Loucy (cell line): Measurements from ENCODE around the gene TM6SF1.

Source experiments
- H2AFZ ChIP-seq: fragments of 200-600 bp; sonication (generic); 2 replicates; pipeline ENCODE4 v1.6.0; 2016; ENCODE audit warnings: antibody characterized with exemption, mild to moderate bottlenecking, low read length, moderate library complexity
- H3F3A ChIP-seq: fragments of 200-600 bp; 2 replicates; pipeline ENCODE4 v1.6.0; 2016; ENCODE audit warnings: antibody characterized with exemption, low read depth, mild to moderate bottlenecking
- H3K27me3 ChIP-seq: fragments of 200-600 bp; sonication (generic); 2 replicates; pipeline ENCODE4 v1.6.1; 2014; ENCODE audit warnings: low read length, mild to moderate bottlenecking; ENCODE audit not compliant: insufficient read depth, poor library complexity, severe bottlenecking
- H3K36me3 ChIP-seq: fragments of 200-600 bp; sonication (generic); 2 replicates; pipeline ENCODE4 v1.6.1; 2016; ENCODE audit warnings: low read length; ENCODE audit not compliant: insufficient read depth
- H3K4me1 ChIP-seq: fragments of 200-600 bp; sonication (generic); 2 replicates; pipeline ENCODE4 v1.5.1; 2014; ENCODE audit warnings: low read length, mild to moderate bottlenecking; ENCODE audit not compliant: insufficient read depth, poor library complexity, severe bottlenecking
- H3K4me2 ChIP-seq: fragments of 200-600 bp; sonication (generic); 2 replicates; pipeline ENCODE4 v1.6.0; 2014; ENCODE audit warnings: antibody characterized with exemption, low read length, low read depth, mild to moderate bottlenecking; ENCODE audit not compliant: poor library complexity, severe bottlenecking
- H3K4me3 ChIP-seq: fragments of 200-600 bp; sonication (generic); 2 replicates; pipeline ENCODE4 v1.5.1; 2014; ENCODE audit warnings: low read length, mild to moderate bottlenecking, mixed read lengths; ENCODE audit not compliant: poor library complexity, severe bottlenecking
- H3K79me2 ChIP-seq: fragments of 200-600 bp; sonication (generic); 2 replicates; pipeline ENCODE4 v1.6.1; 2014; ENCODE audit warnings: low read length; ENCODE audit not compliant: insufficient read depth
- H3K9ac ChIP-seq: fragments of 200-600 bp; sonication (generic); 2 replicates; pipeline ENCODE4 v1.6.0; 2014; ENCODE audit warnings: mild to moderate bottlenecking, low read depth, low read length, moderate library complexity; ENCODE audit not compliant: poor library complexity, severe bottlenecking
- H3K9me2 ChIP-seq: fragments of 200-600 bp; sonication (generic); replicated peaks from 2 replicates; pipeline ENCODE4 v1.6.1; 2016; ENCODE audit warnings: low read depth, low read length, mixed read lengths
- H3K9me3 ChIP-seq: fragments of 200-600 bp; sonication (generic); 2 replicates; pipeline ENCODE4 v1.6.1; 2014; ENCODE audit warnings: mild to moderate bottlenecking, antibody characterized with exemption, low read length, low read depth; ENCODE audit not compliant: insufficient read depth
- H4K20me1 ChIP-seq: fragments of 200-600 bp; sonication (generic); 2 replicates; pipeline ENCODE4 v1.6.0; 2014; ENCODE audit warnings: antibody characterized with exemption, low read length, mild to moderate bottlenecking; ENCODE audit not compliant: insufficient read depth, poor library complexity, severe bottlenecking
- EZH2phosphoT487 ChIP-seq: fragments of 200-600 bp; IDR thresholded peaks from 2 replicates; pipeline ENCODE4 v1.6.1; 2018; ENCODE audit warnings: antibody characterized with exemption, mild to moderate bottlenecking, moderate library complexity, borderline replicate concordance
- TF ChIP-seq, protein P1 (sequence below): fragments of 200-600 bp; sonication (generic); conservative IDR thresholded peaks from 2 replicates; pipeline ENCODE4 v1.5.1; 2014; ENCODE audit warnings: mild to moderate bottlenecking, antibody characterized with exemption, low read length

Gene TM6SF1

DNA sequence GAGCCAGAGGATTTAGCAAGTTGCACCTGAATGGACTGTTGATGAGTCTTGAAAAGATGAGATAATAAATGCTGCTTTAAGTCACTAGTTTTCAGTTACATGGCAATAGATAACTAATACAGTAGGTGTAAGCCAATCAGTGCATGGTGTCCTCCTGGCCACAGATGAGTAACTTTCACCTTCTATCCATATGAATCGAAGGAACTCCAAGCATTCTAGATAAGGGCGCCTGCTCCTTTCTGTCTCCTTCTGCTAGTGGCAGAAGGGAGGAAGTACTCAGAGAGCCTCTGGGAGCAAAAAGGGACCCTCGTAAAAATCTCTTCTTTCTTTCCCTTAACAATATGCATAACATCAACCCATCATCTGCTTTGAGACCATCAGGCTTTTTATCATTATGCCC lies 37.3 kb downstream of the TM6SF1 start:
- H3K4me1 ChIP-seq, result no peaks in the 10 kb centered on the region
- no peak overlapping the region for H3K4me2 ChIP-seq
- no peaks in the 10 kb centered on the region for H3K9me2 ChIP-seq
- H3K9me3 ChIP-seq, result no peaks in the 10 kb centered on the region
- peaks cover 59% of the 10 kb centered on the region; the same call in 1 of the 2 replicates for H3K36me3 ChIP-seq
- no peaks in the 10 kb centered on the region for H3K27me3 ChIP-seq
- no peaks in the 10 kb centered on the region for H3K79me2 ChIP-seq
- TF ChIP-seq, protein P1, sequence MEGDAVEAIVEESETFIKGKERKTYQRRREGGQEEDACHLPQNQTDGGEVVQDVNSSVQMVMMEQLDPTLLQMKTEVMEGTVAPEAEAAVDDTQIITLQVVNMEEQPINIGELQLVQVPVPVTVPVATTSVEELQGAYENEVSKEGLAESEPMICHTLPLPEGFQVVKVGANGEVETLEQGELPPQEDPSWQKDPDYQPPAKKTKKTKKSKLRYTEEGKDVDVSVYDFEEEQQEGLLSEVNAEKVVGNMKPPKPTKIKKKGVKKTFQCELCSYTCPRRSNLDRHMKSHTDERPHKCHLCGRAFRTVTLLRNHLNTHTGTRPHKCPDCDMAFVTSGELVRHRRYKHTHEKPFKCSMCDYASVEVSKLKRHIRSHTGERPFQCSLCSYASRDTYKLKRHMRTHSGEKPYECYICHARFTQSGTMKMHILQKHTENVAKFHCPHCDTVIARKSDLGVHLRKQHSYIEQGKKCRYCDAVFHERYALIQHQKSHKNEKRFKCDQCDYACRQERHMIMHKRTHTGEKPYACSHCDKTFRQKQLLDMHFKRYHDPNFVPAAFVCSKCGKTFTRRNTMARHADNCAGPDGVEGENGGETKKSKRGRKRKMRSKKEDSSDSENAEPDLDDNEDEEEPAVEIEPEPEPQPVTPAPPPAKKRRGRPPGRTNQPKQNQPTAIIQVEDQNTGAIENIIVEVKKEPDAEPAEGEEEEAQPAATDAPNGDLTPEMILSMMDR, result no peak
- no peak for TF ChIP-seq EZH2phosphoT487
- no peak overlapping the region for H3K4me3 ChIP-seq
- H3K9ac ChIP-seq, result no peak overlapping the region
- no peaks in the 10 kb centered on the region for H3F3A ChIP-seq
- H2AFZ ChIP-seq, result no peak overlapping the region
- no peaks in the 10 kb centered on the region for H4K20me1 ChIP-seq

DNA sequence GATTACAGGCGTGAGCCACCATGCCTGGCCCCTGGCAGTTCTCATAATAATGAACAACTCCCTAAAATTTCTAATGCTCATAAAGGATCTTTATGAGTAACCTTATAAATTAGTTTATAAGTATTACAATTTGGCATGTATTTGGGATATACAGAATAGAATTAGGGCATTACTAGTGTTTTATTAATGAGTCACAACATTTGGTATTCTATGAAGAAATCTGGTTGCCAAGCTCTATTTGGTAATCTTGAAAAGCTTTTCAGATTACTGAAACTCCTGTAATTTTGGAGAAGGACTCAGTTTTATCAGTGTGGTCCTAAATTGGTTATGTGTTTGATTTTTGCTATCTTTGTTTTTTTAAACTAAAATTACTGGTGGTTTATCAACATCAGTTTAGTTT lies 45.8 kb downstream of the TM6SF1 start:
- TF ChIP-seq EZH2phosphoT487, result no peak
- TF ChIP-seq, protein P1, result no peak
- H3K4me3 ChIP-seq, result no peak overlapping the region
- no peak overlapping the region for H2AFZ ChIP-seq
- H3K9me3 ChIP-seq, result no peaks in the 10 kb centered on the region
- H3K79me2 ChIP-seq, result no peaks in the 10 kb centered on the region
- no peaks in the 10 kb centered on the region for H3F3A ChIP-seq
- H3K36me3 ChIP-seq, result peaks cover 68% of the 10 kb centered on the region
- no peaks in the 10 kb centered on the region for H3K4me1 ChIP-seq
- no peak overlapping the region for H3K4me2 ChIP-seq
- H3K9ac ChIP-seq, result no peak overlapping the region
- no peaks in the 10 kb centered on the region for H4K20me1 ChIP-seq
- no peaks in the 10 kb centered on the region for H3K27me3 ChIP-seq
- no peaks in the 10 kb centered on the region for H3K9me2 ChIP-seq

DNA sequence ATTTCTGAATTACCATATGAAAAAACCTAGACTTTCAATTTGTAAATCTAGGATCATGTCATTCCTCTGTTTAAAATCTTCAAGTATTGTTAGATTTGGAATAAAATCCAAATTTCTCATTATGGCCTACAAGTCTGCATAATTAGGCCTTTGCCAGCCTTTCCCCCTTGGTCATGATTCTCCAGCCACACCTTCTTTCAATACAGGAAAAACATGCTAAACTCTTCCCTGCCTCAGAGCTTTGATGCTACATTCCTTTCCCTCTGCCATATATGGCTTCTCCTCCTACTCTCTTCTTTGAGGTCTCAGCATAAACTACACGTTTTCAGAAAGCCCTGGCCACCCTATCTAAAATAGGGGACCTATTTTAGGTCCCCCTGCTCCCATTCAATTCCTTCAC lies 48.5 kb downstream of the TM6SF1 start:
- Histone ChIP-seq H3K79me2 (no peaks in the 10 kb centered on the region), H3K9me3 (no peaks in the 10 kb centered on the region), H4K20me1 (no peaks in the 10 kb centered on the region), H3K9ac (no peak overlapping the region), H3K4me3 (no peak overlapping the region), H3F3A (no peaks in the 10 kb centered on the region), H2AFZ (no peak overlapping the region), H3K4me1 (no peaks in the 10 kb centered on the region), H3K4me2 (no peak overlapping the region), H3K36me3 (peaks cover 66% of the 10 kb centered on the region), H3K27me3 (no peaks in the 10 kb centered on the region), H3K9me2 (no peaks in the 10 kb centered on the region)
- TF ChIP-seq EZH2phosphoT487, result no peak
- TF ChIP-seq, protein P1, result no peak
